Measurements from ENCODE around the gene ITGBL1.

ITGBL1 gene

DNA sequence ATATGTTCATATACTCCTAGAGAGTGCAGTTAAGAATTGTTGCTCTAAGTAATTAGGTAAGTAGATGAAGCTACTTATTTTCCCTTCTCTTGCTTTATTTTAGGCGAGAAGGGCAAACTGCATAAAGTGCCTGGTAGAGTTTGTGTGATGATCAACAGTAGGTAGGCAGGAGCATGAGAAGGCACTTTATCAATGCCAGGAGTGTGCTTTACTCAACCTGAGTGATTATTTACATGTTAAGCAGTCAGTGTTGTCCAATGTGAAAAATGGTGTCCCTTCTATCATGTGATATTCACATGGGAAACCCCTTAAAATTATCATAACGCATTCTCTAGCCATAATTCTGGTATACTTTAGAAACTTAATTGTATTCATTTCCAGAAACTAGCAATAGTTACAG lies 294.0 kb downstream of the ITGBL1 start:
- TF ChIP-seq HDGF (IDR thresholded peaks at IDR 0.05; ENCODE audit: borderline replicate concordance) (no peak), FOXA1 (IDR thresholded peaks at IDR 0.05) (no peak), SP1 (IDR thresholded peaks at IDR 0.05) (no peak), ZNF384 (IDR thresholded peaks at IDR 0.05) (no peak), ARNT (IDR thresholded peaks at IDR 0.05) (no peak), CTBP1 (IDR thresholded peaks at IDR 0.05; ENCODE audit: borderline replicate concordance) (no peak), SUZ12 (IDR thresholded peaks at IDR 0.05) (no peak)
- TF ChIP-seq, protein P1, sequence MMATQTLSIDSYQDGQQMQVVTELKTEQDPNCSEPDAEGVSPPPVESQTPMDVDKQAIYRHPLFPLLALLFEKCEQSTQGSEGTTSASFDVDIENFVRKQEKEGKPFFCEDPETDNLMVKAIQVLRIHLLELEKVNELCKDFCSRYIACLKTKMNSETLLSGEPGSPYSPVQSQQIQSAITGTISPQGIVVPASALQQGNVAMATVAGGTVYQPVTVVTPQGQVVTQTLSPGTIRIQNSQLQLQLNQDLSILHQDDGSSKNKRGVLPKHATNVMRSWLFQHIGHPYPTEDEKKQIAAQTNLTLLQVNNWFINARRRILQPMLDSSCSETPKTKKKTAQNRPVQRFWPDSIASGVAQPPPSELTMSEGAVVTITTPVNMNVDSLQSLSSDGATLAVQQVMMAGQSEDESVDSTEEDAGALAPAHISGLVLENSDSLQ (IDR thresholded peaks at IDR 0.05), result no peak
- DNase-seq (ENCODE audit: extremely low spot score), result no peak
- POLR2A ChIA-PET, result no interaction called here
- CTCF ChIA-PET, result no interaction called here

DNA sequence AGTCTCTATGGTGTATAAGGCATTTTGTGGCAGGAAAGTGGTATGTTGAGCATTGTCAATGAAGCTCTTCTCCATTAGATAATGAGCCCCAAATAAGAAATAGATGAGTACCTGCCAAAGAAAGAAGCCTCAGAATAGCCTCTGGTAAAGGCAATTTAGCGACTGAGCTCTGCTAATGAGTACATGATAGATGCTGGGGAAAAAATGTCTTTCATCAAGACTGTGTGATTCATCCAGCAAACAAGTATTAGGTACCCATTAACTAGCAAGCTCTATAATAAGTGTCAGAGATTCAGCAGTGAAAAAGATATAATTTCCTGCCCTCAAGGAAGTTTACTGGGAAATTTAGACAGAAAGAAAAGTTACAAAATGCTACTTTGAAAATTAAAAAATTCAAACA lies 294.6 kb downstream of the ITGBL1 start:
- ChIA-PET CTCF (no interaction called here), POLR2A (no interaction called here)
- no peak for DNase-seq (ENCODE audit: extremely low spot score)
- no peak for TF ChIP-seq LEF1 (IDR thresholded peaks at IDR 0.05; ENCODE audit: borderline replicate concordance)
- TF ChIP-seq SUZ12 (IDR thresholded peaks at IDR 0.05), result no peak
- no peak for TF ChIP-seq HDGF (IDR thresholded peaks at IDR 0.05; ENCODE audit: borderline replicate concordance)
- no peak for TF ChIP-seq SP1 (IDR thresholded peaks at IDR 0.05)
- no peak for TF ChIP-seq NFRKB (IDR thresholded peaks at IDR 0.05)
- TF ChIP-seq FOXA1 (IDR thresholded peaks at IDR 0.05), result no peak
- TF ChIP-seq, protein P1 (IDR thresholded peaks at IDR 0.05), result no peak
- no peak for TF ChIP-seq ARNT (IDR thresholded peaks at IDR 0.05)
- TF ChIP-seq CTBP1 (IDR thresholded peaks at IDR 0.05; ENCODE audit: borderline replicate concordance), result no peak
- no peak for TF ChIP-seq ZNF384 (IDR thresholded peaks at IDR 0.05)
- no peak for TF ChIP-seq BHLHE40 (IDR thresholded peaks at IDR 0.05; ENCODE audit: borderline replicate concordance)

DNA sequence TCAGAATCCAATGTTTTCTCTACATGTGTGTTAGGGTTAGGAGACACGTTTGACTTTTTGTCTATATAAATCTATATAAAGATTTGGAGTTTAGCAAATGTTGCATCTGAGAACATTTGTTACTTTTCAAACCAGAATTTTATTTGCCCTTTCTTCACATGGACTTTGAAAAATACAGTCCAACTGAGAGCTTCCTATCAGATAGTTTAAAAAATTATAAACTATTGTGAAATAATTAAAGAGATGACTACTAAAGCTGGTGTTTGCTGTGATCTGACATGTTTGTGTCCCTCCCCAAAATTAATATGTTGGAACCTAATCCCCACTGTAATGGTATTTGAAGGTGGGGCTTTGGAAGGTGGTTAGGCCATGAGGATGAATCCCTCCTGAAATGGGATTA lies 297.1 kb downstream of the ITGBL1 start:
- DNase-seq (ENCODE audit: extremely low spot score), result no peak
- TF ChIP-seq, protein P1 (IDR thresholded peaks at IDR 0.05), result no peak
- no peak for TF ChIP-seq ZNF384 (IDR thresholded peaks at IDR 0.05)
- no peak for TF ChIP-seq L3MBTL2 (conservative IDR thresholded peaks at IDR 0.05)
- TF ChIP-seq FOXA1 (IDR thresholded peaks at IDR 0.05), result no peak
- TF ChIP-seq SUZ12 (IDR thresholded peaks at IDR 0.05), result no peak
- TF ChIP-seq CTBP1 (IDR thresholded peaks at IDR 0.05; ENCODE audit: borderline replicate concordance), result no peak
- TF ChIP-seq FOXM1 (IDR thresholded peaks at IDR 0.05; ENCODE audit: borderline replicate concordance), result no peak
- no peak for TF ChIP-seq ARNT (IDR thresholded peaks at IDR 0.05)
- no peak for TF ChIP-seq ELF4 (IDR thresholded peaks at IDR 0.05)
- TF ChIP-seq NFRKB (IDR thresholded peaks at IDR 0.05), result no peak
- POLR2A ChIA-PET, result no interaction called here
- CTCF ChIA-PET, result interaction anchor here (0.6 kb wide), 1 partner anchor 22 kb away, joined by 3 read pairs; no protein-coding TSS in a partner anchor

DNA sequence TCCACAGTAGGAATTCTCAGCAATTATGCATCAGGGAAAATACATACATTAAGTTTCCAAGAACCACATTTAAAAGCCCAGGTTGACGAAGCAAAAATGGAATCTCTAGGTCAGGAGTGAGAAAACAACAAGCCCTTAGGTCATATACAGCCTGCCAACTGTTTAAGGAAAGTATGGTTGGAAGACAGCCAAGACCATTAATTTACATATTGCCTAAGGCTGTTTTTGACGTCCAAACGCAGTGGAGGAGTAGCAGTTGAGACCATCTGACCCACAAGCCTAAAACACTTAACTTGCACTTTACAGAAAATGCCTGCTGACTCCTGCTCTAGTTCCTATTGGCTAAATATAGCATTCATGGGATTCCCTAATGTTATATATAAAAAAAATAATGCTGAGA lies 299.0 kb downstream of the ITGBL1 start:
- TF ChIP-seq CTBP1 (IDR thresholded peaks at IDR 0.05; ENCODE audit: borderline replicate concordance), result no peak
- TF ChIP-seq NFRKB (IDR thresholded peaks at IDR 0.05), result no peak
- no peak for TF ChIP-seq SUZ12 (IDR thresholded peaks at IDR 0.05)
- TF ChIP-seq ELF4 (IDR thresholded peaks at IDR 0.05), result no peak
- TF ChIP-seq FOXM1 (IDR thresholded peaks at IDR 0.05; ENCODE audit: borderline replicate concordance), result no peak
- peak; percentile 3 for DNase-seq (ENCODE audit: extremely low spot score)
- ChIA-PET POLR2A (no interaction called here), CTCF (no interaction called here)

DNA sequence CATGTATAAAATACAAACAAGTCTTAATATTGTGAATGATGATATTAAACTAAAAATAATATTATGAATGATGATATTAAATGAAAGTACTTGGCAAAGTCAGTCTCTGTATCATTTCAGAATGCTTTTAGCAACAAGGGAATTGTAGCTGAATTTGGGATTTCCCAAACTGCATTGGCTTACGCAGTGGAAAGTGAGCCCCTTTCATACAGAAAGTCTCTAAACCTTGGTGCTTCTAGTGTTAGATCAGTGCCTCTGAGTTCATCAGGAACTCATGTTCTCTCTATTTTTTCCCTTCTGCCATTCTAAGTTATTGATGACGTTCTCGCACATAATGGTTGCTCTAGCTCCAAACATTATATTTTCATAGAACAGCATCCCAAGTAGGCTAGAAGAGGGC lies 300.0 kb downstream of the ITGBL1 start:
- CTCF ChIA-PET, result no interaction called here
- POLR2A ChIA-PET, result no interaction called here
- no peak for DNase-seq (ENCODE audit: extremely low spot score)
- TF ChIP-seq TARDBP (IDR thresholded peaks at IDR 0.05) (no peak), ZNF384 (IDR thresholded peaks at IDR 0.05) (no peak), L3MBTL2 (conservative IDR thresholded peaks at IDR 0.05) (no peak), FOXK2 (IDR thresholded peaks at IDR 0.05) (no peak), FOXA1 (IDR thresholded peaks at IDR 0.05) (no peak), SP1 (IDR thresholded peaks at IDR 0.05) (no peak), HDGF (IDR thresholded peaks at IDR 0.05; ENCODE audit: borderline replicate concordance) (no peak), LEF1 (IDR thresholded peaks at IDR 0.05; ENCODE audit: borderline replicate concordance) (no peak), CTBP1 (IDR thresholded peaks at IDR 0.05; ENCODE audit: borderline replicate concordance) (no peak), BHLHE40 (IDR thresholded peaks at IDR 0.05; ENCODE audit: borderline replicate concordance) (no peak), NFRKB (IDR thresholded peaks at IDR 0.05) (no peak), FOXM1 (IDR thresholded peaks at IDR 0.05; ENCODE audit: borderline replicate concordance) (no peak), SUZ12 (IDR thresholded peaks at IDR 0.05) (no peak)
- TF ChIP-seq, protein P1 (IDR thresholded peaks at IDR 0.05), result no peak

DNA sequence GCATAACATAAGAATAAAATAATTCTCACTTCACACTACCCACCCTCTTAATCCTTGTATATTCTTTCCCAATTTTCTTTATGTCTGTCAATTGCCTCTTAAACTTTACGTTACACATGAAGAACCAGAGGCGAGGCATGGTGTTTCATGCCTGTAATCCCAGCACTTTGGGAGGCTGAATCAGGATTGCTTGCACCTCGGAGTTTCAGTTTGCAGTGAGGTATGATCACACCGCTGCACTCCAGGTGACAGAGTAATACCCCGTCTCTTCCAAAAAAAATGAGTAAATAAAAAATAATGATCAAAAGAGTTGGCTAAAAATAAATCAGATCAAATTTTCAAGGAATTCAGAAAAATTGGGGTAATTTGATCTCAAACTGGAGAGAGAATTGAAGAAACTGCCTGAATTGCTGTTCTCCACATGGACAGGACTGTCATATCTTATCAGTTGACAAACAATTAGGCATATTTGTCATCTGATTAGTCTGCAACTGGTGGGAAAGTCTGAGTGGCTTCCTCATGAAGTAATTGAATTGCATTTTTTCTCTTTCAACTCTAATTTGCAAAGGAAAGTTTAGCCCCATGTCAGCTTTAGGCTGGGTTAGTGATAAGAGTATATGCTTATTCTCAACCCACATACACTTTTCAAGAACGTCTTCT lies 302.9 kb downstream of the ITGBL1 start:
- TF ChIP-seq BHLHE40 (IDR thresholded peaks at IDR 0.05; ENCODE audit: borderline replicate concordance) (no peak), SUZ12 (IDR thresholded peaks at IDR 0.05) (no peak), FOXA1 (IDR thresholded peaks at IDR 0.05) (no peak), ELF4 (IDR thresholded peaks at IDR 0.05) (no peak), ARNT (IDR thresholded peaks at IDR 0.05) (no peak), HDGF (IDR thresholded peaks at IDR 0.05; ENCODE audit: borderline replicate concordance) (no peak), CTBP1 (IDR thresholded peaks at IDR 0.05; ENCODE audit: borderline replicate concordance) (no peak), FOXM1 (IDR thresholded peaks at IDR 0.05; ENCODE audit: borderline replicate concordance) (no peak), FOXK2 (IDR thresholded peaks at IDR 0.05) (no peak), ZNF384 (IDR thresholded peaks at IDR 0.05) (no peak), TARDBP (IDR thresholded peaks at IDR 0.05) (no peak), L3MBTL2 (conservative IDR thresholded peaks at IDR 0.05) (no peak), SP1 (IDR thresholded peaks at IDR 0.05) (no peak), LEF1 (IDR thresholded peaks at IDR 0.05; ENCODE audit: borderline replicate concordance) (no peak)
- TF ChIP-seq, protein P1 (IDR thresholded peaks at IDR 0.05), result no peak
- no peak for DNase-seq (ENCODE audit: extremely low spot score)
- CTCF ChIA-PET, result no interaction called here
- POLR2A ChIA-PET, result no interaction called here
